Type B pancreatic cell (in vitro differentiated cells): ENCODE results near the gene MYBPC3. TPM values are rescaled to one million over a fixed set of nuclear protein-coding genes. Genes with fewer than 3 reads are reported as not detected.

ENCODE experiments used
- DNase-seq: peaks from one replicate; pipeline ENCODE4 v3.0.0; 2021; ENCODE audit warnings: mixed read lengths; ENCODE audit not compliant: unreplicated experiment; ENCODE audit errors: extremely low spot score
- H3K27ac Mint-ChIP-seq: 2 replicates; pipeline ENCODE4 v1.8.0; 2021; ENCODE audit warnings: mild to moderate bottlenecking, mixed read lengths
- H3K27me3 Mint-ChIP-seq: 2 replicates; pipeline ENCODE4 v1.8.0; 2021; ENCODE audit warnings: mixed read lengths
- H3K36me3 Mint-ChIP-seq: 2 replicates; pipeline ENCODE4 v1.8.0; 2021; ENCODE audit warnings: mixed read lengths
- H3K4me1 Mint-ChIP-seq: one replicate; pipeline ENCODE4 v1.8.0; 2021; ENCODE audit warnings: mixed read lengths; ENCODE audit not compliant: unreplicated experiment
- H3K4me3 Mint-ChIP-seq: 2 replicates; pipeline ENCODE4 v1.8.0; 2021; ENCODE audit warnings: mild to moderate bottlenecking, mixed read lengths
- H3K9me3 Mint-ChIP-seq: 2 replicates; pipeline ENCODE4 v1.8.0; 2021; ENCODE audit warnings: mixed read lengths
- CTCF ChIP-seq: fragments of 200-600 bp; sonication (generic); conservative IDR thresholded peaks from 2 replicates; pipeline ENCODE4 v1.5.0; 2021; ENCODE audit warnings: antibody characterized with exemption, mild to moderate bottlenecking
- total RNA-seq: library from RNA; stranded (reverse); gene quantifications from 2 replicates; pipeline ENCODE4 v1.2.1, GENCODE V29; 2021; ENCODE audit warnings: low replicate concordance

Gene MYBPC3
- total RNA-seq, 1 donor from 2014 or later, result 1.8 TPM

- no peak for TF ChIP-seq CTCF
- H3K9me3 Mint-ChIP-seq, result no peaks in the 10 kb centered on the region
- H3K27ac Mint-ChIP-seq, result peak overlapping the region; percentile 26
- H3K36me3 Mint-ChIP-seq, result peaks cover 7% of the 10 kb centered on the region
- H3K4me3 Mint-ChIP-seq, result no peak overlapping the region
- H3K4me1 Mint-ChIP-seq, result peaks cover 4% of the 10 kb centered on the region
- H3K27me3 Mint-ChIP-seq, result no peaks in the 10 kb centered on the region
- no peak for DNase-seq
Measured at GRCh38 chr11:47329987-47330931, 22.2 kb downstream of the MYBPC3 start.

GRCh38 chr11:47329431-47329986 lies 23.0 kb downstream of the MYBPC3 start:
- no peak for TF ChIP-seq CTCF
- H3K27me3 Mint-ChIP-seq, result no peaks in the 10 kb centered on the region
- H3K4me1 Mint-ChIP-seq, result peaks cover 4% of the 10 kb centered on the region
- peak overlapping the region; percentile 21 for H3K27ac Mint-ChIP-seq
- no peak overlapping the region for H3K4me3 Mint-ChIP-seq
- no peak for DNase-seq
- H3K9me3 Mint-ChIP-seq, result no peaks in the 10 kb centered on the region
- peaks cover 10% of the 10 kb centered on the region for H3K36me3 Mint-ChIP-seq

GRCh38 chr11:47328449-47329390 lies 23.8 kb downstream of the MYBPC3 start:
- Mint-ChIP-seq H3K36me3 (peaks cover 10% of the 10 kb centered on the region), H3K27ac (peak overlapping the region; percentile 21)

GRCh38 chr11:47327949-47328348 lies 24.6 kb downstream of the MYBPC3 start:
- Mint-ChIP-seq H3K27ac (no peak overlapping the region), H3K27me3 (no peaks in the 10 kb centered on the region)
- DNase-seq, result no peak

More at GRCh38 chr11:47328449-47329390, 23.8 kb downstream of the MYBPC3 start:
- no peak for TF ChIP-seq CTCF
- Mint-ChIP-seq H3K4me3 (no peak overlapping the region), H3K9me3 (no peaks in the 10 kb centered on the region), H3K27me3 (no peaks in the 10 kb centered on the region), H3K4me1 (peaks cover 4% of the 10 kb centered on the region)
- DNase-seq, result no peak

More at GRCh38 chr11:47327949-47328348, 24.6 kb downstream of the MYBPC3 start:
- Mint-ChIP-seq H3K36me3 (peaks cover 13% of the 10 kb centered on the region), H3K9me3 (no peaks in the 10 kb centered on the region), H3K4me3 (no peak overlapping the region), H3K4me1 (peaks cover 4% of the 10 kb centered on the region)
- TF ChIP-seq CTCF, result no peak
